ENCODE results near the gene NUDT7. TPM values are rescaled to one million over a fixed set of nuclear protein-coding genes. Genes with fewer than 3 reads are reported as not detected.

The NUDT7 gene
- total RNA-seq, 2 donors from 2014 or later, result 6.1 to 10.9 TPM

DNA sequence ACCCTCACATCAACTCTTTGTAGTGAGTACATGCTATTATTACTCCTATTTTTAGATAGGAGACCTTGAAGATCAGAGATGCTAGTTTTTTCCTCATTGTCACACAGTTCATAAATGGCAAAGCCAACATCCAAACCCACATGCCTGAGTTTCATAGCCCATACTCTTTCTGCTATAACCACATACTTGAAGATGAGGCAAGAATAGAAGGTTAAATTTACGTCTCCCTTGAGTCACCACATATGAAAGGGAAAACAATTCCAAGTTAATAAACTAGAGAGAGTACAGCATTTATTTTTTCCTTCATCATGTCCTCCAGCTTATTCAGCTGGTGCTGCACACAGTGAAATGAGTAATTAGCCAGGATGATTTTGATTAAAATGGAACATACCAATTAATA lies 23.7 kb downstream of the NUDT7 start:
- WGBS, 2 experiments (ENCODE audit: insufficient coverage in 1 of 2, insufficient read length in 1 of 2), result 100% methylated on average over 1 of the region's 1 CpG; no CpG with 5 or more reads in 1 of the 2 experiments
- no peaks in the 10 kb centered on the region for H3K27me3 ChIP-seq (ENCODE audit: control insufficient read depth, insufficient read depth, low read length, poor library complexity, severe bottlenecking)
- no peaks in the 10 kb centered on the region for H3K36me3 Mint-ChIP-seq (ENCODE audit: low read depth)
- no peaks in the 10 kb centered on the region for H3K9me3 Mint-ChIP-seq
- TF ChIP-seq, protein P1, sequence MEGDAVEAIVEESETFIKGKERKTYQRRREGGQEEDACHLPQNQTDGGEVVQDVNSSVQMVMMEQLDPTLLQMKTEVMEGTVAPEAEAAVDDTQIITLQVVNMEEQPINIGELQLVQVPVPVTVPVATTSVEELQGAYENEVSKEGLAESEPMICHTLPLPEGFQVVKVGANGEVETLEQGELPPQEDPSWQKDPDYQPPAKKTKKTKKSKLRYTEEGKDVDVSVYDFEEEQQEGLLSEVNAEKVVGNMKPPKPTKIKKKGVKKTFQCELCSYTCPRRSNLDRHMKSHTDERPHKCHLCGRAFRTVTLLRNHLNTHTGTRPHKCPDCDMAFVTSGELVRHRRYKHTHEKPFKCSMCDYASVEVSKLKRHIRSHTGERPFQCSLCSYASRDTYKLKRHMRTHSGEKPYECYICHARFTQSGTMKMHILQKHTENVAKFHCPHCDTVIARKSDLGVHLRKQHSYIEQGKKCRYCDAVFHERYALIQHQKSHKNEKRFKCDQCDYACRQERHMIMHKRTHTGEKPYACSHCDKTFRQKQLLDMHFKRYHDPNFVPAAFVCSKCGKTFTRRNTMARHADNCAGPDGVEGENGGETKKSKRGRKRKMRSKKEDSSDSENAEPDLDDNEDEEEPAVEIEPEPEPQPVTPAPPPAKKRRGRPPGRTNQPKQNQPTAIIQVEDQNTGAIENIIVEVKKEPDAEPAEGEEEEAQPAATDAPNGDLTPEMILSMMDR (conservative IDR thresholded peaks at IDR 0.05), result no peak
- H3K36me3 ChIP-seq (ENCODE audit: control insufficient read depth, insufficient read depth, low read length), result no peaks in the 10 kb centered on the region
- no peaks in the 10 kb centered on the region for H3K4me1 Mint-ChIP-seq
- H3K9me3 ChIP-seq (ENCODE audit: control insufficient read depth, low read length), result no peaks in the 10 kb centered on the region
- H3K4me3 ChIP-seq (ENCODE audit: low read length), result no peak overlapping the region
- H3K4me1 ChIP-seq (ENCODE audit: control insufficient read depth, insufficient read depth, low read length), result no peaks in the 10 kb centered on the region
- no peak overlapping the region for H3K4me3 Mint-ChIP-seq
- DNase-seq, result no peak
- no peak overlapping the region for H3K27ac ChIP-seq (ENCODE audit: low read depth, low read length)
- no peak overlapping the region for H3K9ac ChIP-seq (ENCODE audit: extremely low read depth, low read length, poor library complexity, severe bottlenecking)
- no peak overlapping the region for H3K27ac Mint-ChIP-seq
- no peaks in the 10 kb centered on the region for H3K27me3 Mint-ChIP-seq (ENCODE audit: insufficient read depth)

DNA sequence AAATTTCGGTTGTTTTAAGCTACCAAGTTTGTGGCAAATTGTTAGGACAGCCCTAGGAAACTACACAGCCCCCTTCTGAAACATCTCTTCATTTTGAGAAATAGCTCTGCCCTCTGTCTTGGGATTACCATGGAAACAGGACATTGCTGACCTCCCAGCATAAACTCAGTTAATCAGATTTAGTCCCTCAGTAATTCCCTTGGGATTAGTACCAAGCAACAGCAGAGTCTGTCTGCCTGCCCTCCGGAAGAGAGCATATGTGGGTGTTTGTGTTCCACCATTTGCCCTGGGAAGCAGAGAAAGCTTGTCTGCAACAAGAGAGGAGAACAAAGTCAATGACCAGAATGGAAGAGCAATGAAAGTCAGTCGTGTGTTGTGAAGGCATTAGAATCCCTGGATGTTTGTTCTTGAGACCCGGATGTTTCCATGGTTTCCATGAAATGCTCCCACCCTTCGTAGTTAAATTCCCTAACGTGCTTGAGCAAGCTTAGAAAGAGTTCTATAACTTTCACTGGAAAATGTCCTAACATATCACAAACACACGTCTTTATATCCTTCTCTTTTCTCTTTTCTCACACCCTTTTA lies 26.2 kb downstream of the NUDT7 start:
- Histone ChIP-seq H3K27ac (ENCODE audit: low read depth, low read length) (no peak overlapping the region), H3K9ac (ENCODE audit: extremely low read depth, low read length, poor library complexity, severe bottlenecking) (no peak overlapping the region), H3K9me3 (ENCODE audit: control insufficient read depth, low read length) (no peaks in the 10 kb centered on the region), H3K4me3 (ENCODE audit: low read length) (no peak overlapping the region), H3K4me1 (ENCODE audit: control insufficient read depth, insufficient read depth, low read length) (no peaks in the 10 kb centered on the region), H3K27me3 (ENCODE audit: control insufficient read depth, insufficient read depth, low read length, poor library complexity, severe bottlenecking) (no peaks in the 10 kb centered on the region), H3K36me3 (ENCODE audit: control insufficient read depth, insufficient read depth, low read length) (no peaks in the 10 kb centered on the region)
- WGBS, 2 experiments (ENCODE audit: insufficient coverage in 1 of 2, insufficient read length in 1 of 2), result 90% methylated on average over 6 to 7 of the region's 7 CpGs
- H3K36me3 Mint-ChIP-seq (ENCODE audit: low read depth), result no peaks in the 10 kb centered on the region
- TF ChIP-seq, protein P1 (conservative IDR thresholded peaks at IDR 0.05), result no peak
- no peak for DNase-seq
- no peaks in the 10 kb centered on the region for H3K9me3 Mint-ChIP-seq
- H3K27me3 Mint-ChIP-seq (ENCODE audit: insufficient read depth), result peaks cover 4% of the 10 kb centered on the region
- H3K4me3 Mint-ChIP-seq, result no peak overlapping the region
- no peak overlapping the region for H3K27ac Mint-ChIP-seq
- no peaks in the 10 kb centered on the region for H3K4me1 Mint-ChIP-seq

DNA sequence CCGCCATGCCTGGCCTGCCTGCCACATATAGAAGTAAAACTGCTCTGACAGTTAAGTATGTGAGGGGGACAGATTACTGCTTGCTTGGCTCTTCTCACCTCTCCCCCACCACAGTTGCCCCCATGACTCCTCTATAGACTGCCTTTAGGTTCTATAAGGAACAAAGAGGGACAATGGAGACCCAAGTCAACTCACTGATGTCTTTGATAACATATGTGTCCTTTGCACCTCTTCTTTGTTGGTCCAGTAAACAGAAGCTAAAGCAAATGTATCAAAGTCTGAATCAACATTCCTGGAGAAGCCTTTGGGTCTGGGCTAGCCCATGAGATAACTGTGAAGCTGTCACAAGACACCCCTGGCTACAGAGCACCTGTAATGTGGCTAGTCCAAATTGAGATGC lies 27.1 kb downstream of the NUDT7 start:
- Histone ChIP-seq H3K27me3 (ENCODE audit: control insufficient read depth, insufficient read depth, low read length, poor library complexity, severe bottlenecking) (no peaks in the 10 kb centered on the region), H3K4me3 (ENCODE audit: low read length) (no peak overlapping the region), H3K27ac (ENCODE audit: low read depth, low read length) (no peak overlapping the region), H3K36me3 (ENCODE audit: control insufficient read depth, insufficient read depth, low read length) (no peaks in the 10 kb centered on the region), H3K9ac (ENCODE audit: extremely low read depth, low read length, poor library complexity, severe bottlenecking) (no peak overlapping the region), H3K4me1 (ENCODE audit: control insufficient read depth, insufficient read depth, low read length) (no peaks in the 10 kb centered on the region), H3K9me3 (ENCODE audit: control insufficient read depth, low read length) (no peaks in the 10 kb centered on the region)
- H3K27me3 Mint-ChIP-seq (ENCODE audit: insufficient read depth), result peaks cover 6% of the 10 kb centered on the region
- no peak overlapping the region for H3K4me3 Mint-ChIP-seq
- H3K36me3 Mint-ChIP-seq (ENCODE audit: low read depth), result no peaks in the 10 kb centered on the region
- no peaks in the 10 kb centered on the region for H3K4me1 Mint-ChIP-seq
- WGBS, 2 experiments (ENCODE audit: insufficient coverage in 1 of 2, insufficient read length in 1 of 2), result 93% methylated on average over 1 of the region's 1 CpG; no CpG with 5 or more reads in 1 of the 2 experiments
- H3K9me3 Mint-ChIP-seq, result no peaks in the 10 kb centered on the region
- H3K27ac Mint-ChIP-seq, result no peak overlapping the region
- no peak for DNase-seq
- TF ChIP-seq, protein P1 (conservative IDR thresholded peaks at IDR 0.05), result no peak
